H1 (cell line): ENCODE results near the gene ZNF665. TPM values are rescaled to one million over a fixed set of nuclear protein-coding genes. Genes with fewer than 3 reads are reported as not detected.

Experiments
- CTCF ChIA-PET: fragments of 300-600 bp; sonication (Branson Sonifier 250); formaldehyde crosslinking; loops from one replicate; lab custom pipeline; 2021; ENCODE audit not compliant: partially characterized antibody; lab: Charles Lee
- POLR2A ChIA-PET: fragments of 300-600 bp; sonication (Branson Sonifier 250); formaldehyde crosslinking; loops from one replicate; lab custom pipeline; 2021; ENCODE audit warnings: inconsistent platforms; ENCODE audit not compliant: partially characterized antibody; lab: Charles Lee
- DNase-seq, 2 experiments: peaks; one replicate each; pipeline versions ENCODE4 v3.0.0 to v3.0.0-alpha.2; 2010 to 2022; ENCODE audit warnings: low spot score in 2 of 2, low read depth in 1 of 2, mixed read lengths in 1 of 2
- FAIRE-seq: peaks from 2 replicates; lab custom pipeline; 2011; peaks lifted over from hg19 to GRCh38; lab: Jason Lieb, UNC
- H2AFZ ChIP-seq: 2 replicates; pipeline ENCODE4 v1.8.1; 2012; ENCODE audit warnings: low read length, inconsistent platforms
- H2AK5ac ChIP-seq: 2 replicates; pipeline ENCODE4 v1.6.1; 2013; ENCODE audit warnings: low read depth, low read length
- H2BK120ac ChIP-seq: replicated peaks from 2 replicates; pipeline ENCODE3; 2013; ENCODE audit warnings: low read depth, low read length, inconsistent platforms
- H2BK12ac ChIP-seq: 2 replicates; pipeline ENCODE4 v1.6.1; 2013; ENCODE audit warnings: low read depth, low read length
- H2BK15ac ChIP-seq: 2 replicates; pipeline ENCODE4 v1.6.1; 2013; ENCODE audit warnings: low read length
- H2BK20ac ChIP-seq: 2 replicates; pipeline ENCODE4 v1.6.1; 2013; ENCODE audit warnings: low read length
- H2BK5ac ChIP-seq: 2 replicates; pipeline ENCODE4 v1.6.1; 2013; ENCODE audit warnings: low read depth, low read length
- H3K14ac ChIP-seq: 2 replicates; pipeline ENCODE4 v1.6.1; 2013; ENCODE audit warnings: inconsistent platforms; ENCODE audit not compliant: insufficient read length
- H3K18ac ChIP-seq: 2 replicates; pipeline ENCODE4 v1.6.1; 2013; ENCODE audit warnings: low read length; ENCODE audit errors: extremely low read depth
- H3K23ac ChIP-seq: 2 replicates; pipeline ENCODE4 v1.6.1; 2013; ENCODE audit warnings: inconsistent platforms; ENCODE audit not compliant: insufficient read length
- H3K23me2 ChIP-seq: 2 replicates; pipeline ENCODE4 v1.6.1; 2013; ENCODE audit warnings: low read depth, low read length
- H3K27ac ChIP-seq: 2 replicates; pipeline ENCODE4 v1.6.1; 2011; ENCODE audit warnings: low read depth, low read length, inconsistent platforms
- H3K27me3 ChIP-seq, 4 experiments: replicated peaks in 1 of 4; 1 replicate in 1 of 4; 2 replicates in 3 of 4; pipeline versions ENCODE4 v1.6.1 to v1.8.1; 2011 to 2013; ENCODE audit warnings: low read length in 3 of 4, mild to moderate bottlenecking in 3 of 4, inconsistent platforms in 2 of 4, mixed read lengths in 2 of 4, moderate library complexity in 1 of 4; ENCODE audit not compliant: control insufficient read depth in 3 of 4, insufficient read depth in 3 of 4; ENCODE audit errors: extremely low read depth in 1 of 4
- H3K36me3 ChIP-seq, 4 experiments: 2 replicates each; pipeline versions ENCODE4 v1.6.1 to v1.8.1; 2011 to 2013; ENCODE audit warnings: mild to moderate bottlenecking in 4 of 4, low read length in 3 of 4, moderate library complexity in 2 of 4, control low read depth in 1 of 4, inconsistent platforms in 1 of 4; ENCODE audit not compliant: insufficient read depth in 4 of 4, control insufficient read depth in 2 of 4
- H3K4ac ChIP-seq: replicated peaks from 2 replicates; pipeline ENCODE3; 2013; ENCODE audit warnings: low read length, low read depth, mixed read lengths, inconsistent platforms; ENCODE audit not compliant: insufficient read length
- H3K4me1 ChIP-seq, 4 experiments: replicated peaks in 1 of 4; 1 replicate in 1 of 4; 2 replicates in 3 of 4; pipeline versions ENCODE4 v1.6.1 to v1.8.1; 2011 to 2013; ENCODE audit warnings: low read length in 3 of 4, inconsistent platforms in 2 of 4, mixed read lengths in 1 of 4; ENCODE audit not compliant: insufficient read depth in 4 of 4, control insufficient read depth in 3 of 4
- H3K4me2 ChIP-seq, 2 experiments: 2 replicates each; pipeline versions ENCODE4 v1.6.1 to v1.8.1; 2011 to 2013; ENCODE audit warnings: low read depth in 2 of 2, low read length in 2 of 2, control low read depth in 1 of 2, inconsistent platforms in 1 of 2, mild to moderate bottlenecking in 1 of 2; ENCODE audit not compliant: insufficient read depth in 1 of 2
- H3K4me3 ChIP-seq, 4 experiments: fragments of 200-600, 300-600 bp in 1 of 4; sonication (generic), shearing (Covaris generic), sonication (Bioruptor Twin) in 1 of 4; 2 replicates each; pipeline versions ENCODE4 v1.5.1 to v1.8.1; 2011 to 2016; ENCODE audit warnings: low read length in 4 of 4, low read depth in 3 of 4, control low read depth in 2 of 4, inconsistent platforms in 2 of 4, mild to moderate bottlenecking in 2 of 4, mixed read lengths in 1 of 4, moderate library complexity in 1 of 4; ENCODE audit not compliant: insufficient read depth in 2 of 4; ENCODE audit errors: extremely low read depth in 1 of 4
- H3K56ac ChIP-seq: replicated peaks from 2 replicates; pipeline ENCODE3; 2013; ENCODE audit warnings: low read depth, mild to moderate bottlenecking, mixed read lengths, low read length, inconsistent platforms; ENCODE audit not compliant: insufficient read length
- H3K79me1 ChIP-seq: 2 replicates; pipeline ENCODE4 v1.6.1; 2013; ENCODE audit warnings: low read depth, low read length, control low read depth
- H3K79me2 ChIP-seq, 2 experiments: 2 replicates each; pipeline versions ENCODE4 v1.6.1 to v1.8.1; 2012 to 2013; ENCODE audit warnings: low read length in 2 of 2, mild to moderate bottlenecking in 2 of 2, inconsistent platforms in 1 of 2; ENCODE audit not compliant: insufficient read depth in 2 of 2, control insufficient read depth in 1 of 2
- H3K9ac ChIP-seq, 4 experiments: replicated peaks in 1 of 4; 1 replicate in 1 of 4; 2 replicates in 3 of 4; pipeline versions ENCODE4 v1.6.1 to v1.8.1; 2011 to 2013; ENCODE audit warnings: low read depth in 3 of 4, low read length in 3 of 4, control low read depth in 2 of 4, mild to moderate bottlenecking in 2 of 4, moderate library complexity in 2 of 4, inconsistent platforms in 1 of 4; ENCODE audit errors: extremely low read depth in 1 of 4
- H3K9me3 ChIP-seq, 2 experiments: 2 replicates each; pipeline versions ENCODE4 v1.6.1 to v1.8.1; 2012 to 2013; ENCODE audit warnings: mild to moderate bottlenecking in 2 of 2, moderate library complexity in 2 of 2, control low read depth in 1 of 2, inconsistent platforms in 1 of 2, low read depth in 1 of 2, low read length in 1 of 2, mixed read lengths in 1 of 2; ENCODE audit not compliant: insufficient read depth in 2 of 2
- H4K20me1 ChIP-seq, 2 experiments: replicated peaks in 1 of 2; 2 replicates each; pipeline versions ENCODE3 to v1.8.1; 2011 to 2013; ENCODE audit warnings: inconsistent platforms in 2 of 2, low read length in 2 of 2, mild to moderate bottlenecking in 1 of 2; ENCODE audit not compliant: insufficient read depth in 2 of 2, control insufficient read depth in 1 of 2
- H4K5ac ChIP-seq: 2 replicates; pipeline ENCODE4 v1.6.1; 2013; ENCODE audit warnings: low read length, low read depth, mixed read lengths, inconsistent platforms; ENCODE audit not compliant: insufficient read length
- H4K8ac ChIP-seq: 2 replicates; pipeline ENCODE4 v1.8.0; 2013; ENCODE audit warnings: mild to moderate bottlenecking, moderate library complexity, low read length, inconsistent platforms; ENCODE audit not compliant: insufficient read depth; ENCODE audit errors: extremely low read depth
- H4K91ac ChIP-seq: replicated peaks from 2 replicates; pipeline ENCODE3; 2013; ENCODE audit warnings: low read length, mixed read lengths, inconsistent platforms; ENCODE audit not compliant: insufficient read length
- ATF3 ChIP-seq: IDR thresholded peaks from 2 replicates; pipeline ENCODE4 v1.6.1; 2011; ENCODE audit warnings: low read depth, mild to moderate bottlenecking, low read length; ENCODE audit not compliant: insufficient read depth
- CBX8 ChIP-seq: fragments of 300-800, 300-1000 bp; sonication (generic); IDR thresholded peaks from 2 replicates; pipeline ENCODE4 v1.7.1; 2016; ENCODE audit warnings: low read depth, low read length, borderline replicate concordance
- EGR1 ChIP-seq: IDR thresholded peaks from 2 replicates; pipeline ENCODE4 v1.6.1; 2011; ENCODE audit warnings: low read depth, low read length, borderline replicate concordance
- GTF2F1 ChIP-seq: IDR thresholded peaks from 2 replicates; pipeline ENCODE4 v1.6.1; 2012; ENCODE audit warnings: low read depth, low read length, improper control_type of control experiment, borderline replicate concordance
- HDAC2 ChIP-seq, 2 experiments: fragments of 300-600 bp in 1 of 2; sonication (generic) in 1 of 2; IDR thresholded peaks; 2 replicates each; pipeline ENCODE4 v1.6.1; 2011 to 2012; ENCODE audit warnings: low read depth in 2 of 2, low read length in 2 of 2, mild to moderate bottlenecking in 2 of 2, moderate library complexity in 2 of 2, borderline replicate concordance in 1 of 2, inconsistent platforms in 1 of 2
- KDM5A ChIP-seq: fragments of 200-600 bp; IDR thresholded peaks from 2 replicates; pipeline ENCODE4 v1.7.1; 2012; ENCODE audit warnings: mild to moderate bottlenecking, low read length, inconsistent platforms, mixed read lengths
- MAFK ChIP-seq: IDR thresholded peaks from 2 replicates; pipeline ENCODE4 v1.6.1; 2012; ENCODE audit warnings: low read depth, mild to moderate bottlenecking, improper control_type of control experiment, low read length
- PHF8 ChIP-seq: fragments of 200-600 bp; sonication (generic); conservative IDR thresholded peaks from 2 replicates; pipeline ENCODE4 v1.7.1; 2012; ENCODE audit warnings: low read depth, mild to moderate bottlenecking, inconsistent platforms, low read length, moderate library complexity
- RBBP5 ChIP-seq: IDR thresholded peaks from 2 replicates; pipeline ENCODE4 v1.7.1; 2012; ENCODE audit warnings: low read depth, mild to moderate bottlenecking, inconsistent platforms, low read length, moderate library complexity, borderline replicate concordance
- RNF2 ChIP-seq: fragments of 200-900, 300-1000 bp; sonication (generic); IDR thresholded peaks from 2 replicates; pipeline ENCODE4 v1.7.1; 2016; ENCODE audit warnings: borderline replicate concordance, low read depth, mild to moderate bottlenecking, antibody characterized with exemption, low read length; ENCODE audit not compliant: poor library complexity, severe bottlenecking; ENCODE audit errors: missing control alignments
- SIX5 ChIP-seq: IDR thresholded peaks from 2 replicates; pipeline ENCODE4 v1.6.1; 2011; ENCODE audit warnings: mild to moderate bottlenecking, low read depth, low read length
- SP4 ChIP-seq: IDR thresholded peaks from 2 replicates; pipeline ENCODE4 v1.6.1; 2012; ENCODE audit warnings: low read length, inconsistent platforms
- YY1 ChIP-seq: IDR thresholded peaks from 2 replicates; pipeline ENCODE4 v1.6.1; 2011; ENCODE audit warnings: low read depth, mild to moderate bottlenecking, low read length
- WGBS, 2 experiments: shearing (Covaris generic) in 1 of 2; methylation state at CpG; one replicate each; pipeline versions ENCODE4 v1.1.6 to v1.1.7; 2013 to 2015; ENCODE audit warnings: low lambda C conversion rate in 2 of 2, mixed read lengths in 2 of 2, inconsistent platforms in 1 of 2, low coverage in 1 of 2, missing lambda C conversion rate in 1 of 2; ENCODE audit not compliant: insufficient replicate concordance in 2 of 2, insufficient coverage in 1 of 2, insufficient read length in 1 of 2; ENCODE audit errors: extremely low coverage in 1 of 2, missing lambda C conversion rate in 1 of 2; 5-methylcytosine and 5-hydroxymethylcytosine counted together
- polyA plus RNA-seq, 7 experiments: library from polyadenylated mRNA; depleted of rRNA in 3 of 7; stranded (reverse) in 5 of 7; unstranded in 2 of 7; fragments of >200 nt in 5 of 7; fragments of 200-250 nt in 2 of 7; gene quantifications; 1 replicate in 5 of 7; 2 replicates in 1 of 7; 4 replicates in 1 of 7; pipeline versions ENCODE4 v1.2.1 to v1.2.3, GENCODE V29; 2011 to 2013; ENCODE audit warnings: missing spikeins in 2 of 7, mixed read lengths in 2 of 7
- total RNA-seq: library from RNA; stranded (reverse); fragmentation: NEBNext Ultra II Directional; extraction: Animal tissue kit (Norgen Biotek cat#: 25700); gene quantifications from 2 replicates; pipeline ENCODE4 v1.2.1, GENCODE V29; 2021

The ZNF665 gene
- total and polyA plus RNA-seq, 2 of the 8 experiments (the other 6 are each of a cell fraction or from before 2014, with no cell fraction given) = 2.4 to 6.4 TPM

GRCh38 chr19:53161123-53161522 is 32.0 kb downstream of the ZNF665 start:
- Histone ChIP-seq H3K23me2 (peaks cover 10% of the 10 kb centered on the region; the same call in 1 of the 2 replicates), H3K36me3 (peaks cover 0 to 17% (median 6%) of the 10 kb centered on the region in 4 experiments; a peak in 4 of 8 replicates), H3K4me2 (no peak overlapping the region), H3K79me1 (peaks cover 3% of the 10 kb centered on the region; the same call in 1 of the 2 replicates), H2BK15ac (no peak overlapping the region), H3K79me2 (peaks cover 0 to 4% of the 10 kb centered on the region in 2 experiments; a peak in 1 of 4 replicates), H4K91ac (no peak overlapping the region), H3K23ac (no peak overlapping the region), H3K27me3 (no peaks in the 10 kb centered on the region), H3K14ac (no peak overlapping the region), H3K4ac (no peak overlapping the region), H3K18ac (no peak overlapping the region), H3K9ac (no peak overlapping the region), H4K20me1 (peaks cover 0 to 5% of the 10 kb centered on the region in 2 experiments), H4K8ac (no peak overlapping the region), H3K4me3 (no peak overlapping the region), H2BK5ac (no peak overlapping the region), H4K5ac (no peak overlapping the region), H2BK120ac (no peak overlapping the region), H3K27ac (no peak overlapping the region), H3K4me1 (peaks cover 0 to 2% (median 0%) of the 10 kb centered on the region in 4 experiments; a peak in 1 of 7 replicates), H2BK12ac (no peak overlapping the region), H3K9me3 (peaks cover 29 to 37% of the 10 kb centered on the region in 2 experiments), H2AK5ac (no peak overlapping the region), H2AFZ (no peak overlapping the region), H2BK20ac (no peak overlapping the region), H3K56ac (no peak overlapping the region)
- WGBS, 2 experiments = 78% methylated on average over 3 of the region's 3 CpGs; no CpG with 5 or more reads in 1 of the 2 experiments
- ChIA-PET CTCF (no interaction called here), POLR2A (no interaction called here)
- DNase-seq (no peak), FAIRE-seq (no peak)
- TF ChIP-seq RBBP5 (no peak), RNF2 (no peak), SP4 (no peak), HDAC2 (IDR thresholded peaks at IDR 0.05; ENCODE audit: borderline replicate concordance in 1 of 2, low read depth in 2 of 2, low read length in 2 of 2) (no peak), CBX8 (no peak), YY1 (no peak), EGR1 (no peak), KDM5A (no peak), PHF8 (no peak), ATF3 (no peak), SIX5 (no peak), GTF2F1 (no peak), MAFK (no peak)
